NT2/D1 (cell line): ENCODE data around the gene CDH8.

ENCODE experiments used
- SUZ12 ChIP-seq: IDR thresholded peaks from 2 replicates; pipeline ENCODE4 v1.6.1; 2011; ENCODE audit not compliant: insufficient read length, insufficient read depth; ENCODE audit errors: extremely low read depth
- ZNF274 ChIP-seq: IDR thresholded peaks from 2 replicates; pipeline ENCODE4 v1.6.1; 2011; ENCODE audit warnings: mild to moderate bottlenecking, low read depth, low read length

DNA sequence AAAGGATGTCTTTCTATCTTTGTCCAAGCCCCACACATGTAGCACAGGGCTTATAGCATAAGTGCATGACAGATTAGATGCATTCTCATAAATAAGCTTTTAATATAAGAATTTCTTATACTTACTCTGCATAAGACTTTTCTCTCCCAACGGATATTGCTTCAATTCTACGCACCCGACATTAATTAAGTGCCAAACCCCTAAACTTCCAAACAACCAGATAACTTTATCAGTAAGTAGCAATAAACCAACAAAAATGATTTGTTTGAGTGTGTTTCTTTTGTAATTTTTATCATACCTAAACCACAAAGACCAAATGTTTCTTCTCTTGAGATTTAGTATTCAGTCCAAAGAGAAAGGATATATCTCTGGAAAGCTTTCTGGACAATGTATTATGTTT lies 391.5 kb downstream of the CDH8 start:
- no peak for TF ChIP-seq SUZ12
- TF ChIP-seq ZNF274 = no peak
